ENCODE results near the gene LRRC4B. TPM values are rescaled to one million over a fixed set of nuclear protein-coding genes. Genes with fewer than 3 reads are reported as not detected.

The LRRC4B gene
- total RNA-seq, 4 donors from 2014 or later = 0.24 to 1.0 (median 0.81) TPM

DNA sequence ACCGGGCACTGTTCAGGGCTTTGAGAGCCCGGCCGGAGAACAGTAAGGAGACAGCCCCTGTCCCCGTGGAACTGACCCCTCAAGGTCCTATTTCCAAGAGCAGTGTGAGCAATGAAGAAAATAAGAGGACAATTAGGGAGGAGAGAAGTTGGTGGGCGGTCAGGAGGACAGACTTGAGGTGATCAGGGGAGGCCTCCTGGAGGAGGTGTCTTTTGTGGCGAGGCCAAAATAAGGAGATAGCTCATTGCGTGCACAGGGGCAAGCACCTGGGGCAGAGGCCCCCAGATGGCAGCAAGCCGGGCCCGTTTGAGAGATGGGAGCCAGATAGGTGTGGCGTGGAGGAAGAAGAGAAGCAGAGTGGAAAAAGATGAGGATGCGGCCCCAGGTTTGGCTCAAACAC lies 2.8 kb upstream of the LRRC4B start:
- no peak overlapping the region for H3K4me3 ChIP-seq
- H3K36me3 ChIP-seq = no peaks in the 10 kb centered on the region
- H3K27ac ChIP-seq = no peak overlapping the region
- peaks cover 67% of the 10 kb centered on the region for H3K27me3 ChIP-seq
- TF ChIP-seq CTCF (IDR thresholded peaks at IDR 0.05) = no peak
- H3K4me1 ChIP-seq = peaks cover 11% of the 10 kb centered on the region
- DNase-seq (ENCODE audit: low spot score in 2 of 2) = no peak
- 79% methylated on average over 11 of the region's 11 CpGs for WGBS
- H3K9me3 ChIP-seq = no peaks in the 10 kb centered on the region

GRCh38 chr19:50569938-50570540 lies 1.8 kb upstream of the LRRC4B start:
- H3K27ac ChIP-seq = no peak overlapping the region
- H3K36me3 ChIP-seq = no peaks in the 10 kb centered on the region
- H3K9me3 ChIP-seq = no peaks in the 10 kb centered on the region
- no peak overlapping the region for H3K4me3 ChIP-seq
- TF ChIP-seq EP300 (IDR thresholded peaks at IDR 0.05) (no peak), CTCF (IDR thresholded peaks at IDR 0.05) (no peak)
- peaks cover 77% of the 10 kb centered on the region for H3K27me3 ChIP-seq
- H3K4me1 ChIP-seq = peaks cover 11% of the 10 kb centered on the region
- DNase-seq (ENCODE audit: low spot score in 2 of 2) = no peak
- 65% methylated on average over 16 of the region's 19 CpGs for WGBS

DNA sequence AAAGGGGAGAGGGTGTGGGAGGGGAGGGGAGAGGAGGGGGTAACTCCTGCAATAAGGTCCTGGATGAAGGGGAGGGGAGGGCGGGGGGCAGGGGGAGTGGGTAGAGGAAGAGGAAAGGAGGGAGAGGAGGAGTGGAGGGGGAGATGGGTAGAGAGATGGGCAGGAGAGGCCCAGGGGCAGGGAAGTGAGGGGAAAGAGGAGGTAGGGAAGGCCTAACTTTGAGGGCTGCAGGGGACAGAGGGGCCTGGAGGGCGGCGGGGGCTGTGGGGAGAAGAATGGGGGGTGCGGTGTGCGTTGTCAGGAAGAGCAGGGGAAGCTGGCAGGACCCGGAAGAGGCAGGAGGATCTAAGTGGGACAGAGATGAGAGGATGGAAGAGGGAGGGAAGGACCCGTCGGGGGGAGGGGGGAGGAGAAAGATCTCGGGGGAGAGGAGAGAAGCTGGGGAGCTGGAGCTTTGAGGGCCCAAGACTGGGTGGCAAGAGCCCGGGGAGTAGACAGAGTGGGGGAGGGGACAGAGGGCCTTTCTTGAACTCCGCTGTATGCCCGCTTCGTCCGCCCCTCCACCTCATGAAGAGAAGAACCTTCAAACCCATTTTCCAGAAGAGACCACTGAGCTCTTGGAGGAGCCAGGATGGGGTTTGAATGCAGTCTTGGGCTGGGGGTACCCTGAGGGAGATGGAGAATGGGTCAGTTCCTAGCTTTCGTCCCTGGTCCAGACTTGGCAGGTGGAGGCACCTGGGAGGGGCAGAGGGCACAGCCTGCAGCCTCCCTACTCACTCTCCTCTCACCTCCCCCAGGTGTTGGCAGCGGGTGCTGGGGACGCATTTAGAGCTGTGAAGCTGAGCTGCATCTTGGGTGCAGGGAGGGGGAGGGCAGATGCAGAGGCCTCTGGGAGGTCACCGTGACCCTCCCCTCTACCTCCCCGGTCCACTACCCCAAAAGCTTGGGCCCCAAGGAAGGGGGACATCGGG lies 778 bp upstream of the LRRC4B start:
- H3K27ac ChIP-seq = no peak overlapping the region
- H3K36me3 ChIP-seq = no peaks in the 10 kb centered on the region
- peaks cover 11% of the 10 kb centered on the region for H3K4me1 ChIP-seq
- TF ChIP-seq POLR2AphosphoS5 (IDR thresholded peaks at IDR 0.05) (no peak), CTCF (IDR thresholded peaks at IDR 0.05) (no peak), EP300 (IDR thresholded peaks at IDR 0.05) (no peak), POLR2A (IDR thresholded peaks at IDR 0.05) (no peak)
- 36% methylated on average over 16 of the region's 20 CpGs for WGBS
- H3K9me3 ChIP-seq = no peaks in the 10 kb centered on the region
- H3K27me3 ChIP-seq = peaks cover 79% of the 10 kb centered on the region
- DNase-seq (ENCODE audit: low spot score in 2 of 2) = no peak
- H3K4me3 ChIP-seq = no peak overlapping the region

GRCh38 chr19:50567052-50567841 lies 988 bp downstream of the LRRC4B start:
- Histone ChIP-seq H3K27ac (no peak overlapping the region), H3K36me3 (no peaks in the 10 kb centered on the region), H3K9me3 (no peaks in the 10 kb centered on the region), H3K4me3 (peak overlapping the region; percentile 41), H3K4me1 (peaks cover 11% of the 10 kb centered on the region), H3K27me3 (peaks cover 86% of the 10 kb centered on the region)
- DNase-seq (ENCODE audit: low spot score in 2 of 2) = no peak
- no peak for TF ChIP-seq POLR2A (IDR thresholded peaks at IDR 0.05)
- no peak for TF ChIP-seq POLR2AphosphoS5 (IDR thresholded peaks at IDR 0.05)
- no peak for TF ChIP-seq EP300 (IDR thresholded peaks at IDR 0.05)
- TF ChIP-seq CTCF (IDR thresholded peaks at IDR 0.05) = no peak
- 9% methylated on average over 21 of the region's 38 CpGs for WGBS
